Limb (tissue), 2 donors: ENCODE data around the gene ANO5.

Source experiments
- DNase-seq, 2 donors: peaks; one replicate each; pipeline ENCODE4 v3.0.0-alpha.2; 2016; ENCODE audit errors: extremely low spot score in 2 of 2

ANO5 gene, protein sequence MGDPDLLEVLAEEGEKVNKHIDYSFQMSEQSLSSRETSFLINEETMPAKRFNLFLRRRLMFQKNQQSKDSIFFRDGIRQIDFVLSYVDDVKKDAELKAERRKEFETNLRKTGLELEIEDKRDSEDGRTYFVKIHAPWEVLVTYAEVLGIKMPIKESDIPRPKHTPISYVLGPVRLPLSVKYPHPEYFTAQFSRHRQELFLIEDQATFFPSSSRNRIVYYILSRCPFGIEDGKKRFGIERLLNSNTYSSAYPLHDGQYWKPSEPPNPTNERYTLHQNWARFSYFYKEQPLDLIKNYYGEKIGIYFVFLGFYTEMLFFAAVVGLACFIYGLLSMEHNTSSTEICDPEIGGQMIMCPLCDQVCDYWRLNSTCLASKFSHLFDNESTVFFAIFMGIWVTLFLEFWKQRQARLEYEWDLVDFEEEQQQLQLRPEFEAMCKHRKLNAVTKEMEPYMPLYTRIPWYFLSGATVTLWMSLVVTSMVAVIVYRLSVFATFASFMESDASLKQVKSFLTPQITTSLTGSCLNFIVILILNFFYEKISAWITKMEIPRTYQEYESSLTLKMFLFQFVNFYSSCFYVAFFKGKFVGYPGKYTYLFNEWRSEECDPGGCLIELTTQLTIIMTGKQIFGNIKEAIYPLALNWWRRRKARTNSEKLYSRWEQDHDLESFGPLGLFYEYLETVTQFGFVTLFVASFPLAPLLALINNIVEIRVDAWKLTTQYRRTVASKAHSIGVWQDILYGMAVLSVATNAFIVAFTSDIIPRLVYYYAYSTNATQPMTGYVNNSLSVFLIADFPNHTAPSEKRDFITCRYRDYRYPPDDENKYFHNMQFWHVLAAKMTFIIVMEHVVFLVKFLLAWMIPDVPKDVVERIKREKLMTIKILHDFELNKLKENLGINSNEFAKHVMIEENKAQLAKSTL

DNA sequence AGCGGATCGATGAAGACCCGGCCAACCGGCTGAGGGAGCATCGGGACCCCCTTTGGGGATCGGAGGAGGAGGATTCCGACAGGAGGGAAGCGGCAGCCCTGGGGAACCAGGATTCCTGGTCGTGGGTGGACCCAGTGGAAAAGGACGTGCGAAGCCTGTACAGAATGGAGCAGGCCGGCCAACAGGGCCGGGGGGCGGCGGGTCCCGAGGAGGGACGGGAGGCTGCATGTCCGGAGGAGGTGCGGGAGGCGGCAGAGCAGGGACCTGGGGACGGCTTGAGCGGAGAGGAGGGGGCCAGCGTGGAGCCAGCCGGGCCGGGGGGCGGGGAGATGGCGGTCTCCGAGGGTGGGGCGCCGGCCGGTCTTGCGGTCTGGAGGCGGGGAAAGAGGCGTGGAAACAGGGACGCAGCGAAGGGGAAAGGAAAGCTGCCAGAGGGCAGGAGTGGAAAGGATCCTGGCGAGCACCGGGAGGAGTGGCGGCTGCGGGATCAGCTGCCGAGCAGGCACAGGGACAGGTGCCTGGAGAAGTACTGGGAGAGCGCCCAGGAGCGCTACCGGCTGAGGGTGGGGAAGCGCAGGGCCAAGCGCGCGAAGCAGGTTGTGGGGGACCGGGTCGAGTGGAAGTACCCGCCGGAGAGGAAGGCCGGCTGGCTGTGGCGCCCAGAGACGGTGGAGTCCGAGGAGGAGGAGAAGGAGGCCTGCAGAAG lies at the start of gene ANO5:
Gene ANO5, plus strand, starts transcription at position 444 of the 706 bp plus-strand sequence. CDS start 408 bp downstream, outside the sequence.
- peak; percentile 58 to 78 for DNase-seq

DNA sequence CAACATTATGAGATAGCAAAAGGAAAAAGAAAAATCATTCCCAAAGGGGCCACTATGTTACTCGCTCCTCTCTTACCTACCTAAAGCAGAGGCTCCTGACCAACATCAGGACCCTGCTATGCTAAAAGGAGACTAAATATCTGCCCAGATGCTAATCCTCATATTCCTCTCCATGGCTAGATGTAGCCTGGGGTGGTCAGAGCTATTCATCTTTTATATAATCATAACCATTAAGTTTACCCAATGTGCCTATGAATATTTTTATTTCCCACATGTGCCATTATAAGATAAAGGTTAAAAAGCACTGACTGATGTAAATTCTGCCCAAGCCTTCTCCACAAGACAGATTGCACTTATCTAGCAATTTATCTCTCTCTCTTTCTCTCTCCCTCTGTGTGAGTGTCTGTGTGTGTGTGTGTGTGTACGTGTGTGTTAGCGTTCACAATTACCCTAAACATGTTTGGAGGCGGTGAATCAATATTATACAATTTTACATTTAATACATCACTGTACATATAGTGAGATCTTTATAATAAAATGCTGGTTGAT lies 41.2 kb upstream of the ANO5 start:
- no peak for DNase-seq

DNA sequence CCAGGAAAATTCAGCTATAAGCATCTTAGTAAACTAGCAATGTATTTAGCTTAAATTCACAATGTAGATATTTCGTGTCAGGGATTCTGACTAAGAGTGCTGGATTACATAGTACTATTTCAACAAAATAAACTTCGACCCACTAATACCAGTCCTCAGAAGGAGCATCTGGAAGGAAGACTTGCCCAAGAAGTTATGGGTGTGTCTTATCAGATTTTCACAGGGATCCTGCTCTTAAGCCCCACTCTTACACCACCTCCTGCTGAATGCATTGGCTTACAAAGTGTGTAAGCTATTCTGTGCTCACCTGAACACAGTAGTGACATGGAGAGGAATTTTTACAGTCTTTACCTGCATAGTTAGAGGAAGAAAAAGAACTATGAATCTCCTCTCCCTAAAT lies 35.4 kb upstream of the ANO5 start:
- DNase-seq = no peak

DNA sequence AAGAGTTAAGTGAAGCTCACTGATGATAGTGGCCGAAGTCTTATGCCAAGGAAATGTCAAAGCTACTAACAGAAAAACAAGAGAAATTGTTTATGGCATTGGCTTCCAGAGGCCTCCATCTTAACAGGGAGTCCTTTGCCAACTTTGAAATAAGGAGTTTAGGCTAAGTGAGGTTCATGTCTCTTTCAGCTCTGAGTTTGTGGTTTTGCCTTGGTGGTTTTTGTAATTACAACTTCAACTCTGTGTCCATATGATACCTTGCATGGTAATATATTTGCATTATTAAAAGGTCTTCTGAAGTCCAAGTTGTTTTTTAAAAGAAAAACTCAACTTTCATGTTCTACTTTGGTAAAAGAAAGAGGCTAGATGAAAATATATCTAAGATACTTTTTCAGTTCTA lies 31.4 kb upstream of the ANO5 start:
- DNase-seq = no peak

DNA sequence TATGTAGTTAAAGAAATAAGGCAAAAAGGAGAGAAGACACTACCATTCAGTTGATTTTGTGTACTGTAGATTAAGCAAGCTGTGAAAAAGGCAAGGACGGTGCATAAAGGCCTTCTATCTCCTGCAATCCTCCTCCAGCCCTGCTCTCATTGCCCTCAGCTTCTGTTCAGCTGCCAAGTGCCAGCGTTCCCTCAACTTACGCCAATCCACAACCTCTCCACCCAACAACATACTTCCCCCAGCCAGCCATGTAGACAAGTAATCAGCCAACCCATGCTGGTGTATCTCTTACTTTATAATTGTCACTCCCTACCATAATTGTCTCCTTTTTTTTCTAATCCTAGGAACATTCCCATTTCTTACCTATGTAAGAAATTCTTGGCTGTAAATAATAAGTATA lies 30.1 kb upstream of the ANO5 start:
- no peak for DNase-seq

DNA sequence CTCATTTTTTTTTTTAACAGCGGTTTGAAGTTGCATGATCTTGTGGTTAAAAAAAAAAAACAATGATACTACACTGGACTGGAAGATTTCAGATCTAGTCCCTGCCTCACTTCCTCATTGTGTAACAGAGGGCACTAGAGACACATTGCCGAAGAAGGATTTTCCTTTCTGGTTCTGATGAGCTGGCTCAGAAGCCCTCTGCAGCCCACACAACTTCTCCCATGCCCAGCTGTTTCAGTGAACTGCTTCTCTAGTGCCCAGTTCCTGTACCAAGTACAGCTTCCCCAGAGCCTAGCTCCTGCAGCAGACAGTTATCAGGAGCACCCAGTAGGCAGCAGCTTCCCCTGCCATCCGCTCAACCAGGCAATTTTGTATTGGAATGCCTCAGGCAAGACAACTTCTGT lies 29.5 kb upstream of the ANO5 start:
- DNase-seq = no peak

DNA sequence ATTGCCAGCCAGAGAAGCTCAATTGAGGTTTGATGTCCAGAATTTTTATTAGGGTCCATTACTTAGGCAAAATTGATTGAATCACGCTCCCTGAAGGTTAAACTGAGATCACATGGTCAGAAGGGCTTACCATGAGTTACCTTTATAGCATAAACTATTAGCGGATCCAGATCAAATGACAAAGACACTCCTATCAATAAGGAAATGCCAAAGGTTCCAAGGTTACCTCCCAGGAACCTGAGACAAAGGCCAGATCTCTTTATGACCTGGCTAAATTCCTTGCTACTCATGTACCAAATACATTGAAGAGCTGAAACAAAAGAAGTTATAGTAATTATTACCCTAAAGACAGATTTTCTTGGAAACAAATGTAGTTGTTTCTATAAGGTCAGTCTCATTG lies 27.8 kb upstream of the ANO5 start:
- DNase-seq = no peak

DNA sequence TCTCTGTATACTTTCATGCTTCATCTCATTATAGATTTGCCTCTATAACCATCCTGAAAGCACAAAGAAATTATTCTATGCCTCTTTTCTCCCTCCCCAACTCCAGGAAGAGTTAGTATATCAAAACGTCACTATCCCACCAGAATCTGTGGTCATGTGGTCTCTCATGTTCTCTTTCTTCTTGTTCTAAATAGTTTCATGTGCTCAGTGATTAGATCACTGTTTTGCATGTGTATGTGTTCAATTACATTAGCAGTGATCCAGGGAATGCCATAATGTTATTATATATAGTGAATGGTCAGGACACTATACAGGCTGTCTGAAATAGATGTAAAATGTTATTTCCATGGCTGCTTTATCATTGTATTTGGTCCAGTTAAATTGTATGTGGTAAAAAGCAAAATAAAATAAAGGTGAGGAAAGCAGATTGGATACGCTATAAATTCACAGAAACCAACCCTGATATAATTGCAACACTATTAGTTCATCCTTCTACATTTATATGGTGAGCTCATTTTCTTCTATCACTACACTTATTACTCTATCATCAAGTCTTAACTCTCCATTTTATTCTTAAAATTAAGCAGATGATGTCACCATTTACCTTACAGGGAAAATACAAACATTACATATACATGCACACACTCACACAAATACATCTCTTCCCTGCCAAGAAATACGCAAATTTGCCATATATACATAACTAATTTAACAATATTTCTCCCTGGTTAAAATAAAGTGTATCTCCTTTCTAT lies 26.9 kb upstream of the ANO5 start:
- no peak for DNase-seq

DNA sequence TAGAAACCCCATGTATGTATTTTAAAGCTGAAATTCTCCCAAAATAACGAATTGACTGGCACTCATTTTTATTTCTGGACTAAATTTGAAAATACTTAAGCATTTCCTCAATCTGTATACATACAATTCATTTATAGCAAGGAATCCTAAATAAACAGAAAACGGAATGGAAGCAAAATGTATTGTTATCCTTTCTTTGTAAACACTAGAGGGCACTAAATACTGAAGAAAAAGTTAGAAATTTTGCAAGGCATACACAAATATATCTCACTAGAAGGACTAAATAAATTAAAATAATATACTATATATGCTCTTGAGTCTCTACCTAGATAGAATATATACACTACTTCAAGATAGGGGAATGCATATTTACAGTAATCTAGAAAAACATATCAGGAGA lies 23.1 kb upstream of the ANO5 start:
- DNase-seq = peak in 1 of 2 donors; percentile 42

DNA sequence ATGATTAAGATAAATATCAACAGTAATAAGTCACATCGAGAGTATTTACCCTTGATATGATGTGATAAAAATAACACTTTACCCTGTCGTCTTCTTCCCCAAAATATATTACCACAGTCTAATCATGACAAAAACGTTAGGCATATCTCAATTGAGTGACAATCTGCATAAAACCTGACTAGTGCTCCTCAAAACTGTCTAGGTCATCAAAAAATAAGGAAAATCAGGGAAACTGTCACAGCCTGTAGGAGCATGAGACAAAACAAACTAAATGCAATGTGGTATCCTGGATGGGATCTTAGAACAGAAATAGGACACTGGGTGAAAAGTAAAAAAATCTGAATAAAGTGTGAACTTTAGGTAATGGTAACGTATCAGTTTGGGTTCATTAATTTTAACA lies 19.4 kb upstream of the ANO5 start:
- no peak for DNase-seq

DNA sequence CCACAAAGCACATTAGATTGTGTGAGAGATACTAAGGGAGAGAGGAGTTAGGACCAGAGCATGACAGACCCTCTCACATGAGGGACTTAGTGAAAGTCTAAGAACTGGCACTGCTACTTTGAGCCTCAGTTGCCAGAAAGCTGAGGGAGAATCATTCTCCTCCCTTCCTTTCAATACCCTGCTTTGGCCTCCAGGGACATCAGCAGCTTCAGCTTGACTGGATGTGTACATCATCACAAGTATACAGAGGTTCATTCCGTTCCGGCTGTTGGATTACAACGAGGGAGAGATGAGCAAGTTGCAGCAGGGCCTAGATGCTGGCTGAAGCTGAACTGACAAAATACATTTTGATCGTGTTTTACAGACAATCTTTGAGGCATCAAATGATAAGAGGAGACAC lies 15.7 kb upstream of the ANO5 start:
- DNase-seq = no peak

DNA sequence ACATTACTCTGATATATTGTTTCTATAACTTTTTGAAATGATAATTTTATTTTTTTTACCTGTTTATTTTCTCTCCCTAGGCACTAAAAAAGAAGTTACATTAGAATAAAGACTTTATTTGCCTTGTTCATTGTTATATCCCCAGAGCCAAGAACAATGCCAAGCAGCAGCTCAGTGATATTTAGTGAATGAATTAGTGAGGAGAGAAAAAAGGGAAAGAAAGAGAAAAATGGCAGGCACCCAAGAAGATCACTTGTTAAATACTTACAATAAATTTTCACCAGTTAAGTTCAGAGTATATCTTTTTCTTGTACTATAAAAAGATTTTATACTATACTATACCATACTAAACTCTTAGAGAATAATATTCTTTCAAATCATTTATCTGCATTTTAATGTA lies 13.3 kb upstream of the ANO5 start:
- no peak for DNase-seq

DNA sequence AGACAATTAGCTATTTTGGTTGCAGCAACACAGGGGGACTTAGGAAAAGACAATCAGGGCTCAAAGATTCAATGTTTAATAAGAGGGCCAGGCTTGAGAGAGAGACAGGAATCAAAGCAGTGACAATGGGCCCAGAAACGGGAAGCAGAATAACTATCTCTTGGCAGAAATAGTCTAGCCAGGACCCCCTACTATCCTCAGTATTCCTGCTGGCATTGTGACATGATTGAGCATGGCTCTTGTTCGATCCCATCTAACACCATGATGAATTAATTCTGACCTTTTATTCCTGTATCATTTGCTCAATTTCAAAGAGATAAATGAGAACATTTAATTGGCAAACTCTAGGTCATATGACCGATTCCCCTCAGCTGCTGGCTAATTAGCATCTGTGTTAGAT lies 12.8 kb upstream of the ANO5 start:
- no peak for DNase-seq

DNA sequence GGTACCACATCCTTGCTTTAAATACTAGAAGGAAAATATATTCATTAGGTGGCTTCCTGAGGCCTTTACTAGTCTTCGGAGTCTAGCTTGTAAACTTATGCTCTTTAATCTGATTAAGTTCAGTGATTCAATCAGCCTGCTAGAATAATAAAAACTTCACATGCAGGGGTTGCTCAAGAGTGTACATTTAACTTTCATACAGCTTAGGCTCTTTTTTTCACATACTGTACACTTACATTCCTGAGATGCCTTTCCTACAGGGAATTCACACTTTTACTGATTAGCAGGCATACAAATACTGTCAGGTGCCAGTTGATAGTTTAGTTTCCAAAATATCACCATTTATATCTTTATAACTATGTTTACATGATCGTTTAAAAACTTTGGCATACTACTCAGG lies 3.2 kb upstream of the ANO5 start:
- no peak for DNase-seq

DNA sequence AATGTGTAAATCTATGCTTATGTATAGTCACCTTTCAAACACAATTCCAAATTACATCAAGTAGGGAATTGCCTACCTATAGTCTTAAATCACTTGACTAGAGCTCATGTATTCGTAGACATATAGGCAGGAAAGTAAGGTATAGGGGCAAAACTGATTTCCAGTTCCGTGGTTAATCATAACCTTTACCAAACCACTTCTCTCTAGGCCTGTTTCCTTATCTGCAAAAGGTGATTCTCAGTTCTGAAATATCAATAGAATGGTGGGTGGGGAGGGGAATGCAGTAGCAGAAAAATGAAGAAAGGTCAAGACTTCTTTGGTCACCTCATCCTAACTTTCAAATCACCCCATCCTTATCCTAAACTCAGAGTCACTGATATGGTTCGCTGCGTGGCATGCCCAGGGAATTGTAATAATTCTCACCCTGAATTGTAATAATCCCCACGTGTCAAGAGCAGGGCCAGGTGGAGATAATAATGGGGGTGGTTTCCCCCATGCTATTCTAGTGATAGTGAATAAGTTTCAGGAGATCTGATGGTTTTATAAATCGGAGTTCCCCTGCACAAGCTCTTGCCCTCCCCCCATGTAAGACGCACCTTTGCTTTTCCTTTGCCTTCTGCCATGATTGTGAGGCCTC lies 1.9 kb upstream of the ANO5 start:
- DNase-seq = no peak

DNA sequence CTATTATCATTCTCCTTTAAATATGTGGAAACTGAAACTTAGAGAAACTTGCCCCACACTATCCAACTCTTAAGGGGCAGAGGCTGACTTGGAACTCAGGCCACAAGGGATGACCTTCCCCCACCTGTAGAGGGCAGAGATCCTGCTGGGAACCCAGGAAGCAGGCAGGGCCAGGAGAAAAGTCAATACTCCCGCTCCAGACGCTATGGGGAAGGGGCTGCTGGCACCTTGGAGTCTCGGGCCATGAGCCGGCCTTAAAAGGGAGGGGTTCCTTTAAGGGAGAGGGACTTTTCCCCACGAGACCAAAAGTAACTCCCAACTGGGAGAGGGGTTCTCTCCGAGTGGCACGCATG lies 620 bp upstream of the ANO5 start:
- no peak for DNase-seq

DNA sequence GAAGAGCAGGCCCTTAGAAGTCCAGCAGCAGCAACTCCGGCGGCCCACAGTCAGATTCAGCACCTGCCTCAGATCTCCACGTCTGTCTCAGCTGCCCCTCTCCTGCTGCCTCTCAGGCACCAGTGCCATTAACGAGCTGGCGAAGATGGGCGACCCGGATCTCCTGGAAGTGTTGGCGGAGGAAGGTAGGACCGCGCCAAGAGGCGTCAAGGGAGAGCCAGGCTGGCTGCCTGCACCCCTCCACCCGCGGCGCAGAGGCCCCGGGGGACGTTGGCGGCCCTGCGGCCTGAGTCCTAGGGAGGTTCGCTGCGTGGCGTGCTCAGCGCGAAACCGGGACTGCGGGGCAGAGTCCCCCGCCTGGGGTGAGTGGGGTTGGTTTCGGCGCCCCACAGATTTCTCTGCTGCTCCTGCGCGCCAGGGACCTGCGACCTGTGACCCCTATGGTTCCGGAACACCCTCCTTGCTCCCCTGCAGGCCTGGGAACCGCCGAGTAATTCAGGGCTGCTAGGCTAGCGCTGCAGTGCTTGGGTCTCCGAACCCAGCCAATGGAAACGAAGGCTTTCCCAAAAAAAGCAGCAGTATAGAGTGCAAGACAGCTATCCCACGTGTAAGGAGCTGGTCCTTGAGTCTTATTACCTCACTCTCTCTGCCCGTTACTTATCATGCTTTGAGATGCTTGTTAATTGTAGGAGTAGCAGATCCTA lies 615 bp downstream of the ANO5 start:
- DNase-seq = peak; percentile 24 to 58

DNA sequence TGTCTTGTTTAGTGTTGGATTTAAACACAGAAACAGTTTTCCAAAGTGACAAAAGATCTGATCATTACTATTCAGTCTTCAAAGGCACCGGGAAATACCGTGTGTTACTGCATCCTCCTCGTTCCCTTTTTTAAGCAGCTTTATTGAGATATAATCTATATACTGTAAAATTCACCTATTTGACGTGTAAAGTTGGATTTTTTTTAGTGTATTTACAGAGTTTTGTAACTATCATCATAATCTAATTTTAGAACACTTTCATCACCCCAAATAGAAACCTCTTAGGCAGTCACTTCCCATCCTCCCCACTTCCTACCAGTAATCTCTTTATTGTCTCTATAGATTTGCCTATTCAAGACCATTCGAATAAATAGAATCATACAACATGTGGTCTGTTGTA lies 1.4 kb downstream of the ANO5 start:
- no peak for DNase-seq

DNA sequence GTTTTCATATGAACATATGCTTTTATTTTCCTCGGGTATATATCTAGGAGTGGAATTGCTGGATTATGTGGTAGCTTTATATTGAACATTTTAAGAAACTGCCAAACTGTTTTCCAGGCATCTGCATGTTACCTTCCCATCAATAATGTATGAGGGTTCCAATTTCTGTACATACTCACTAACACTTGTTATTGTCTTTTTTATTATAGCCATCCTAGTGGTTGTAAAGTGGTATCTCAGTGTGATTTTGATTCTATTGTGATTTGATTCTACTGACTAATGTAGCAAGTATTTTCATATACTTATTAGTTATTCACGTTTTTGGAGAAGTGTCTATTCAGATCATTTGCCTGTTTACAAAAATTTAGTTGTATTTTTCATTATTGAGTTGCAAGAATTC lies 2.0 kb downstream of the ANO5 start:
- no peak for DNase-seq
